ENCODE data around the gene SUCLG2. TPM values are rescaled to one million over a fixed set of nuclear protein-coding genes. Genes with fewer than 3 reads are reported as not detected.

Gene SUCLG2
- total RNA-seq, 1 experiment from 2014 or later, result 49.5 TPM

- TF ChIP-seq, protein P1, sequence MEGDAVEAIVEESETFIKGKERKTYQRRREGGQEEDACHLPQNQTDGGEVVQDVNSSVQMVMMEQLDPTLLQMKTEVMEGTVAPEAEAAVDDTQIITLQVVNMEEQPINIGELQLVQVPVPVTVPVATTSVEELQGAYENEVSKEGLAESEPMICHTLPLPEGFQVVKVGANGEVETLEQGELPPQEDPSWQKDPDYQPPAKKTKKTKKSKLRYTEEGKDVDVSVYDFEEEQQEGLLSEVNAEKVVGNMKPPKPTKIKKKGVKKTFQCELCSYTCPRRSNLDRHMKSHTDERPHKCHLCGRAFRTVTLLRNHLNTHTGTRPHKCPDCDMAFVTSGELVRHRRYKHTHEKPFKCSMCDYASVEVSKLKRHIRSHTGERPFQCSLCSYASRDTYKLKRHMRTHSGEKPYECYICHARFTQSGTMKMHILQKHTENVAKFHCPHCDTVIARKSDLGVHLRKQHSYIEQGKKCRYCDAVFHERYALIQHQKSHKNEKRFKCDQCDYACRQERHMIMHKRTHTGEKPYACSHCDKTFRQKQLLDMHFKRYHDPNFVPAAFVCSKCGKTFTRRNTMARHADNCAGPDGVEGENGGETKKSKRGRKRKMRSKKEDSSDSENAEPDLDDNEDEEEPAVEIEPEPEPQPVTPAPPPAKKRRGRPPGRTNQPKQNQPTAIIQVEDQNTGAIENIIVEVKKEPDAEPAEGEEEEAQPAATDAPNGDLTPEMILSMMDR (IDR thresholded peaks at IDR 0.05; ENCODE audit: unreplicated experiment), result no peak
- intact Hi-C loops (cut with micrococcal nuclease; ENCODE audit: unreplicated experiment), result no loop called here
- no peak overlapping the region for H3K4me3 Mint-ChIP-seq (ENCODE audit: low read depth, unreplicated experiment)
- CTCF ChIA-PET, result no interaction called here
- H3K36me3 Mint-ChIP-seq (ENCODE audit: insufficient read depth, unreplicated experiment), result no peaks in the 10 kb centered on the region
- no peak for DNase-seq
- H3K9me3 Mint-ChIP-seq (ENCODE audit: low read depth, unreplicated experiment), result no peaks in the 10 kb centered on the region
- H3K4me1 Mint-ChIP-seq (ENCODE audit: low read depth, unreplicated experiment), result no peaks in the 10 kb centered on the region
- no peaks in the 10 kb centered on the region for H3K27me3 Mint-ChIP-seq (ENCODE audit: unreplicated experiment)
- H3K27ac Mint-ChIP-seq (ENCODE audit: unreplicated experiment), result no peak overlapping the region
- BruUV-seq (replicated peaks), result no TSS peak
Observed at GRCh38 chr3:67685499-67685898, 31.1 kb upstream of the SUCLG2 start.

GRCh38 chr3:67684211-67684610, 29.8 kb upstream of the SUCLG2 start:
- intact Hi-C loops (cut with micrococcal nuclease; ENCODE audit: unreplicated experiment), result no loop called here
- H3K36me3 Mint-ChIP-seq (ENCODE audit: insufficient read depth, unreplicated experiment), result no peaks in the 10 kb centered on the region
- H3K4me1 Mint-ChIP-seq (ENCODE audit: low read depth, unreplicated experiment), result no peaks in the 10 kb centered on the region
- BruUV-seq (replicated peaks), result no TSS peak
- no peaks in the 10 kb centered on the region for H3K27me3 Mint-ChIP-seq (ENCODE audit: unreplicated experiment)
- CTCF ChIA-PET, result no interaction called here
- no peaks in the 10 kb centered on the region for H3K9me3 Mint-ChIP-seq (ENCODE audit: low read depth, unreplicated experiment)
- no peak overlapping the region for H3K27ac Mint-ChIP-seq (ENCODE audit: unreplicated experiment)
- DNase-seq, result no peak
- H3K4me3 Mint-ChIP-seq (ENCODE audit: low read depth, unreplicated experiment), result no peak overlapping the region
- TF ChIP-seq, protein P1 (IDR thresholded peaks at IDR 0.05; ENCODE audit: unreplicated experiment), result no peak

DNA sequence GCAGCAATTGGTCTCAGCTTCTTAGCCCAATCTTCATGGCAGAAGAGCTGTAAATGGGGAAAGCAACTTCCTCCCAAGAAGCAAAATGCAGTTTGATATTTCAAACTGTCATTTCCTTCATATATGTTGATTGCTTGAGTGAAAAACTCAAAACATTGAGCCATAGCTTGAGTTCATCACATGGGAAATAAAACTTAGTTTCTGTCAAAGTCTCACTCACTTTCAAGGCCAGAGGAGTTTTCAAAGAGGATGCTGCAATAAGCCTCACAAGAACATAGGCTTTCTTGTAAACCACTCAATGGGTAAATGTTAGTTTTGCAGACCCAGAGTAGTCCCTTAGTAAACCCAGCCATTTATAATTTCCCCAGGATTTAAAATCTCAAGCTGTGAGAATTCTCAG, 29.1 kb upstream of the SUCLG2 start:
- intact Hi-C loops (cut with micrococcal nuclease; ENCODE audit: unreplicated experiment), result no loop called here
- no peaks in the 10 kb centered on the region for H3K9me3 Mint-ChIP-seq (ENCODE audit: low read depth, unreplicated experiment)
- no peaks in the 10 kb centered on the region for H3K4me1 Mint-ChIP-seq (ENCODE audit: low read depth, unreplicated experiment)
- TF ChIP-seq, protein P1 (IDR thresholded peaks at IDR 0.05; ENCODE audit: unreplicated experiment), result no peak
- H3K27me3 Mint-ChIP-seq (ENCODE audit: unreplicated experiment), result no peaks in the 10 kb centered on the region
- no peak overlapping the region for H3K4me3 Mint-ChIP-seq (ENCODE audit: low read depth, unreplicated experiment)
- H3K36me3 Mint-ChIP-seq (ENCODE audit: insufficient read depth, unreplicated experiment), result no peaks in the 10 kb centered on the region
- no peak for DNase-seq
- no peak overlapping the region for H3K27ac Mint-ChIP-seq (ENCODE audit: unreplicated experiment)
- CTCF ChIA-PET, result no interaction called here
- no TSS peak for BruUV-seq (replicated peaks)

DNA sequence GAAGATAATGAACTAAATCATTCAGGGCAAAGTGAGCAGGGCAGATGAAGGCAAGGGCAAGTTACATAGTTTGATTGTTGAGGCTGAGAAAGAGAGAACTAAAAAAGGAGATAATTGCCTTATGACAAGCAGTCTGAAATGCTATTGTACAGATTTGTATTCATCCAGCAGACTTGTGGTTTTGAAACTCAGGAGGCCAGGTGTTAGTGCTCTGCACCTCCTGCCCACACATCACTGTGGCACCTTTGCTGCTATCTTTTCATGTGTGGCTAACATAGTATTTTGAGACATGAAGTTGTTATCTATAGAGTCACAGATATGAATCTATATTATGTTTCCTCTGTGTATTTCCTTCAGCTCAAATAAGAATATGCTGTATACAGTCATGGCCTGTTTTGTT, 24.3 kb upstream of the SUCLG2 start:
- H3K9me3 Mint-ChIP-seq (ENCODE audit: low read depth, unreplicated experiment), result no peaks in the 10 kb centered on the region
- no peak overlapping the region for H3K4me3 Mint-ChIP-seq (ENCODE audit: low read depth, unreplicated experiment)
- DNase-seq, result no peak
- H3K27me3 Mint-ChIP-seq (ENCODE audit: unreplicated experiment), result no peaks in the 10 kb centered on the region
- CTCF ChIA-PET, result no interaction called here
- H3K4me1 Mint-ChIP-seq (ENCODE audit: low read depth, unreplicated experiment), result no peaks in the 10 kb centered on the region
- H3K36me3 Mint-ChIP-seq (ENCODE audit: insufficient read depth, unreplicated experiment), result no peaks in the 10 kb centered on the region
- no peak overlapping the region for H3K27ac Mint-ChIP-seq (ENCODE audit: unreplicated experiment)
- no TSS peak for BruUV-seq (replicated peaks)
- TF ChIP-seq, protein P1 (IDR thresholded peaks at IDR 0.05; ENCODE audit: unreplicated experiment), result no peak
- intact Hi-C loops (cut with micrococcal nuclease; ENCODE audit: unreplicated experiment), result no loop called here

- H3K4me1 Mint-ChIP-seq (ENCODE audit: low read depth, unreplicated experiment), result no peaks in the 10 kb centered on the region
- no peak overlapping the region for H3K4me3 Mint-ChIP-seq (ENCODE audit: low read depth, unreplicated experiment)
- no peaks in the 10 kb centered on the region for H3K36me3 Mint-ChIP-seq (ENCODE audit: insufficient read depth, unreplicated experiment)
- no TSS peak for BruUV-seq (replicated peaks)
- H3K9me3 Mint-ChIP-seq (ENCODE audit: low read depth, unreplicated experiment), result no peaks in the 10 kb centered on the region
- intact Hi-C loops (cut with micrococcal nuclease; ENCODE audit: unreplicated experiment), result no loop called here
- H3K27ac Mint-ChIP-seq (ENCODE audit: unreplicated experiment), result no peak overlapping the region
- TF ChIP-seq, protein P1 (IDR thresholded peaks at IDR 0.05; ENCODE audit: unreplicated experiment), result no peak
- no peak for DNase-seq
- no peaks in the 10 kb centered on the region for H3K27me3 Mint-ChIP-seq (ENCODE audit: unreplicated experiment)
- CTCF ChIA-PET, result no interaction called here
Observed at GRCh38 chr3:67674055-67674454, 19.6 kb upstream of the SUCLG2 start.
